GM19324 (cell line): Measurements from ENCODE around the gene EID3.
"Not testable (repeated sequence)": the region's sequence is repeated elsewhere in the genome, so short reads cannot be mapped to it uniquely, and the experiment has no call there.

Experiments
- ATAC-seq: cut with Tn5 transposase; IDR thresholded peaks from one replicate; pipeline ENCODE4 v1.9.1; 2021; ENCODE audit warnings: mild to moderate bottlenecking, moderate library complexity; ENCODE audit not compliant: unreplicated experiment, low FRiP score

The EID3 gene

DNA sequence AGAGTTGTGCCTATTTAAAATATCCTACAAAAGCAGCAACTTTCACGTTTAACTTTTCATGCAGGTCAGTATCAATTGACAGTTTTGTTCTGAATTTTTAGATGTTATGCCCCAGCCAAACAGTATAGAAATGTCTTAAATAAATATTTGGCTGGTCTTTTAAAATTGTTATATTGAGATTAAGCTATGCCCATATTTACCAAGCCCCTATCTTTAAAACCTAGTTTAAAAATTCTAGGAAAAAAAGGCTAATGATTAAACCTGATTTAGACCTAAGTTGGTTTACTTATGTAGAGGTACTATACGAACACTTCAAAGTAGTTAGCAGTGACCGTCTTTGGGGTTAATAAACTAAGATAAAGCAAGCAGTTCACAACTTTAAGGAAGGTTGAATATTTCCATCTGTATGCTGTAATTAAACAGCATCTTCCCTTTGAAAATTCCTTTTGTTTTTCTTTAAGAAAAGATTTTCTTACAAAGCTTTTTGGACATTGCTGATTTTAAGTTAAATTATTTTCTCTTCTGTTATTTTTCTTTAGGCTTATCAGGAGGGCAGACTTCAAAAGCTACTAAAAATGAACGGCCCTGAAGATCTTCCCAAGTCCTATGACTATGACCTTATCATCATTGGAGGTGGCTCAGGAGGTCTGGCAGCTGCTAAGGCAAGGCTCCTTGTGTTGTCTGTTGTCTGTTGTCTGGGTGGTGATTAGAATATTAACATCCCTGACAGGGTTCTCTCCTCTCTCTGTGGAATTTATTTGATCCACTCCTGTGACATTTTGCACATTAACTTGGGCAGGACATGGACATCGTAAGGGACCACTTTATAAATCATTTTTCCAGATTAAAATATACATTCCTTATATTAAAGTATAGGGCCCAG is 7.5 kb downstream of the EID3 start:
- no peak for ATAC-seq

DNA sequence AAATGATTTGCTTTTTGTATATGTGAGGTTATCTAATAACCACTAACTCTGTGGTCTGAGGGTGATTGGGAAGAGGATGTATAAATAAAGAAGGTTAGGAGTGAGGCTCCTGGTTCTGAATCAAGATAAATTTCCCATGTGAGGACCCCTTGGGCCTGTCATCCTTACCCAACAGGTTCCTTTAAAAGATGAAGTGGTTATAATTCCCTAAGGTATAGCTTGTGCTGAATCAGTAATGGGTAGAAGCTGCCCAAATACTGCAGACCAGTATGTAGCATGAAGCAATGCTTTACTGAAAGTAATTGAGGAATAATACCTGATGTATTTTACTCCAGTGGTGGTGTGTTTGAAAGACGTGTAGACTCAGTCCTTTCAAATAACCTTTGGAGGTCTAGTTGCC is 8.7 kb downstream of the EID3 start:
- no peak for ATAC-seq

DNA sequence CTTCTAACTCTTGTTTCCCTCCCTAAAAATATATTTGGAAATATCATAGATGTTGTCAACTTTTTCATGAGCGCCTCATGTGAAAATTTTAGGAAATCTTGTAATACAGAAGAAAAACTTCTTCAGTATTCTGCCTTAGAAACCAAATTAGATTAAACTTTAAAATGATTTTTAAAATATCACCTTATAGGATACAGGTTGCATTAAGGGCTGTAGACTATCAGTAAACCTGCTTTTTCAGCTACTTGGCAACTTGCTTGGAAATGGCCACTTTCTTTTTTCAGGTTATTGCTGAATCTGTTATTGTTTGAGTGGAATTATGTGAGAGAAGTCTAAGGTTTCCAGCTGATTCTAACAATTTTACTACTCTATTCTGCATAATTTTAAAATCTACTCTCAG is 9.1 kb downstream of the EID3 start:
- ATAC-seq: no peak

DNA sequence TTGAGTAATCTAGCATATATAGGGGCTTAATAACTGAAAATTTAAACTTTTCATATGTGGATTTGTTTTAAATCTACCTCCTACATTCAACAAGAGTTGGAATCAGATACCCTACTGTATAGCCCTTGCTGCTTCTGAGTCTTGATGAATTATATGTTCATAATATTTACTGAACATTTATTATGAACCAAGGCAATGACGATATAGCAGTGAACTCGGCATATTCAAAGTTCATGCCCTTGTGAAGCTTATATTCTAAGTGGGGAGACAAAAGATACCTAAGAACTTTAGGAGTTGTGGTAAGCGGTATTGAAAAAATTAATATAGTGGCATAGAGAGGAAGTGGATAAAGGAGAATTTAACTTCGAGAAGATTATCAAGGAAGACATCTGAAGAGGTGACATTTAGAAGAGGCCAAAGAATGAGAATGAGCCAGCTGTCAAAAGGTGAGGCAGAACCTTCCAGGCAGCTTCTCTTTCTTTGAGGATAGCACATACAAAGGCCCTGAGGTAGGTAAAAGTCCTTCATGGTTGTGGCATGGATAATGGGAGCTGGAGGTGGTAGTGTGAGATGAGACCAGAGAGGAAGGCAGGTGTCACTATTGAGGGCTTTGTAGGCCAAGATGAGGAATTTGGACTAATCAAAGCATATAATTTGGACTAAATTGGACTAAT is 10.2 kb downstream of the EID3 start:
- ATAC-seq: no peak

DNA sequence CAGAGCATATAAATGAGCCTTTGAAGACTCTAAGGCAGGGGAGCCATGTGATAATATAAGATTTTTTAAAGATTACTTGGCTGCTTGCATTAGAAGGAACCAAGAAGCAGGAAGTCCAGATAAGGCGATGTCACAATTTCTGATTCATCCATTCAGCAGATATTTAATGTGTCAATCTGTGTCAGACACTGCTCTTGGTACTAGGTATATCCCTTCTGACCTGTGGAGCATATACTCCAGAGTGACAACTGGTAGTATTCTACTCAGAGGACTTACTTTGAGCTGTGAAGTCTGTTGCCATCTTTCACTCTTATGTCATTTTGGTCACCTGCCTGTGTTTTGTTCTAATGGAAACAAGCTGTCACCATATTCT is 10.7 kb downstream of the EID3 start:
- ATAC-seq: no peak

DNA sequence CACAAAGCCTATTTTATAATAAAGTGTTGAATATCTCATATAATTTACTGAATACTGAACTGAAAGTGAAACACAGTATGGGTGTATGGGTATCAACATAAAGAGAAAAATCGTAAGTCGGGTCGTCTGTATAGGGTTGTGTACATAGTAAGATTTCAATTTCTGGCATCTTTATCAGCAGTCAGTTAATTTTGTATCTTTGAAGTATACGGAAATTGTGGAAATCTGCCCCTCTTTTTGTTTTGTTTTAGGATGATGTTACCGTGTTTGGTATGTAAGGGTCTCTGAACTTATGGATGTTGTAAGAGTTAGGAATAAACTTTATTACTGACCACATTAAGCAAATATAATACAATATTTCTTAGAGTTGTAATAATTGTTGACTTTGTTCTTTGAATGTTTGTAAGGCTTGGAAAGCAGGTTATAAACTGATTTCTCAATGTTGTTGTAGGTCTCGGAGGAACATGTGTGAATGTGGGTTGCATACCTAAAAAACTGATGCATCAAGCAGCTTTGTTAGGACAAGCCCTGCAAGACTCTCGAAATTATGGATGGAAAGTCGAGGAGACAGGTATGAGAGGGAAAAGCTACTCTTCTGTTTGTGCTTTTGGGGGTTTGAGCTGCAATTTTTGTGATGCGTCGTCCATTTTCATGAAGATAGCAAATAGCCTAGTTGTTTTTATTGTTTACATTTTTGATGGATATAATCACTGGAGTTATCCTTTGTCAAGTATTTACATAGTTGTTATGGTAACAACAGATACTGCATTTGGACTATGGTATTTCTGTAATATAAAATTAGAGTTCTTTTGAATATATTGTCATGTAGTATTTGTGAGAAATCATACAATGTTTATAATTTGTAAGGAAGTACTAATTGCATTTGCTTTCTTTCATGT is 12.0 kb downstream of the EID3 start:
- no peak for ATAC-seq

DNA sequence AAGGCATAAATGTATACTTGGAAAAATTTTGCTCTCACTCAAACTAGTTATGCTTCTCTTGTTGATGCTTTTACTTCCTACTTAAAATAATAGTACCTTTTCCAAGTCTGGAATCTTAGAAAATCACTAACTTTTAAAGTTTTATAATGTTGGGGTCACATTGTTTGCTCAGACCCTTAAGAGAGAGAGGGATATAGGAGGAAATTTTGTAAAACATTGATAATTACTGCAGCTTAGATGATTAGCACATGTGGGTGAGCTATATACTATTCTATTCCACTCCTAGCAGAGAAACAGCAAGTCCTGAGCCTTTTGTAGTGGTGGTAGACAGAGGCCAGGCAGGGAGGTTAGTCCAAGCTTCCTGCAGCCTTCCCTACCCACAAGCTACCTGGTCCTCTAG is 13.4 kb downstream of the EID3 start:
- ATAC-seq: no peak

DNA sequence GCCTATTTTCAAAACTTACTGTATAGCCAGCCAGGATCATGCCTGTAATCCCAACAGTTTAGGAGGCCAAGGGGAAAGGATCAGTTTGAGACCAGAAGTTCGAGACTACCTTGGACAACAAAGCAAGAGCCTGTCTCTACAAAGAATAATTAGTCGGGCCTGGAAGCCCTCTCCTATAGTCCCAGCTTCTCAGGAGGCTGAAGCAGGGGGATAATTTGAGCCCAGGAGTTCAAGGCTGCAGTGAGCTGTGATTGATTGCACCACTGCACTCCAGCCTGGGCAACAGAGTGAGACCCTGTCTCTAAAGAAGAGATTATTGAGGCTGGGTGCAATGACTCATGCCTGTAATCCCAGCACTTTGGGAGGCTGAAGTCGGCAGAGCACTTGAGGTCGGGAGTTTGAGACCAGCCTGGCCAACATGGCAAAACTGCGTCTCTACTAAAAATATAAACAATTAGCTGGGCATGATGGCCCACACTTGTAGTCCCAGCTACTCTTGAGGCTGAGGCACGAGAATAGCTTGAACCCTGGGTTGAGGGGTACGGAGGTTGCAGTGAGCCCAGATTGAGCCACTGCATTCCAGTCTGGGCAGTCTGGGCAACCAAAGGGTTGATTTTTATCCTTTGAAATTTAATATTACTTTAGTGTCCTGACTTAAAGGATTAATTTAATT is 14.1 kb downstream of the EID3 start:
- ATAC-seq: no peak

DNA sequence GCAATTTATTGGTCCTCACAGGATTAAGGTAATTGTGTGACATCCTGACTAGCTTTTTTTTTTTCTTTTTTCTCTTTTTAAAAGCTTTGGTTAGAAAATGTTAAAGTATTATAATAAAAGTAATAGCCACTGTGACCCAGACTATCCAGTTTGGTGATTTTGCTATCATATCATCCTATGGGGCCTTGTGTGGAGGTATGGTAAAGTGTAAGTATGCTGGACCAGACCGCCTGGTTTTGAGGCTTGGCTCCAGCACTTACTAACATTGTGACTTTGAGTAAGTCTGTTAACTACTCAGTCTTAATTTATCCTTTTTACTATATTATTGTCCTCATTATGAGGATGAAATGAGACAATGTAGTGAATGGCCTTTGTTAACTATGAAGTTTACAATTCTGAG is 15.5 kb downstream of the EID3 start:
- ATAC-seq: no peak

DNA sequence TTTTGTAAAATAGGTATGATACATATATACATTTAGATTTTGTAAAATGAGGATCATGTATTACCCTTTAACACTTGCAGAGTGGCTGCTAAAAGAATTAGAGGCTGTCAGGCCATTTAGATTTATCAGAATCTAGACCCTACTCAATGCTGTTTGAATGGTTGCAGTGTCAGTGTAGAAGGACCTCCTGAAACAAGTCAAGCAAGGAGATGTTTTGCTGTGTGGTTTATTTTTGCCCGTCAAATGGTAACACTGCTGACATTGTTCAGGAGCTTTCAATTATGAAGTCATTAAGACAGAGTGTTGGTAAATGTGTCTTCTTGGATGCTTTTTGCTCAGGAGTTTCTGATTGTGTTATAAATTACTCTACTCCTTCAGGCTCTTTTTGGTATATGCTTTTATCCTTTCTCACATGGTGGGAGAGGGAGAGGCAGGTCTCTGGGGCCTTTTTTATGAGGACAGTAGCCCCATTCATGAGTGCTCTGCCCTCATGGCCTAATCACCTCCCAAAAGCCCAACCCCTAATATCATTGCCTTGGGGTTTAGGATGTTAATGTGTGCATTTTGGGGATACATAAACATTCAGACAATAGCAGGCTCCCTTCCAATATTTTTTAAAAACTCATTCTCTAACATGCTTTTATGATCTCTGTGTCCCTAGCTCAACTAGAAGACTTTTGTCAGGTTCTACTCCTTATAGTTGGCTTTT is 16.5 kb downstream of the EID3 start:
- no peak for ATAC-seq

DNA sequence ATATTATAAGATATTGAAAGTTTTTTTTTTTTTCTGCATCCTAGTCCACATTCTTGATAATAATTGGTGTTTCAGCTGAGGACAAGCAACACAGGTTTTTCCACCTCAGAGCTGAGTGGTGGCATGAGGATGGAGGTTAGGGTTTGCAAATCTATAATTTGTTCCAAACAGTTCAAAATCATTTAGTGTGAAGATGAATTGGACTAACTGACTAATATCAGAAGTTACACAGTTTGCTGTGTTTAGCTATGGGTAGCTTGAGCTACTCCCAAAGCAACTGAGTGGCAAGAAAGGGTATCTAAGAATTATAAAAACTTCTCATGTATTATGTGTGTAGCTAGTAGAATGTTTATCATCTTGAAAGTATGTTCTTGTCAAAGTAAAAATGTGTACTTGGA is 17.1 kb downstream of the EID3 start:
- ATAC-seq: no peak

DNA sequence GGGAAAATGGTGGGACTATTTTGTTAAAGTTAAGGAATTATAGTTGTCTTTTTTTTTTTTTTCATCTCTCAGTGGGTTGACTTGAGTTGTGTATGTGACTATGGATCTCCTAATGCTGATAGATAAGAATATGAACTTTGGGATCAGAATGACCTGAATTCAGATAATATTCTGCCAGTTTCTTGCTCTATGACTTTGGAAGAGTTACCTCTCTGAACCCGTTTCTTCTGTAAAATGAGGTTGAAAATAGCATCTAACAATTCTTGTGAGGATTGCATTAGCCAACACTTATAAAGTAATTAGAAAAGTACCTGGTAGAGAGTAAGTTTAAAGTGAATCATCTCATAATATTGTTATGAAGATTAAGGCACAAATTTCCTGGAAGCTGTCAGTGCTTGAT is 18.4 kb downstream of the EID3 start:
- no peak for ATAC-seq

DNA sequence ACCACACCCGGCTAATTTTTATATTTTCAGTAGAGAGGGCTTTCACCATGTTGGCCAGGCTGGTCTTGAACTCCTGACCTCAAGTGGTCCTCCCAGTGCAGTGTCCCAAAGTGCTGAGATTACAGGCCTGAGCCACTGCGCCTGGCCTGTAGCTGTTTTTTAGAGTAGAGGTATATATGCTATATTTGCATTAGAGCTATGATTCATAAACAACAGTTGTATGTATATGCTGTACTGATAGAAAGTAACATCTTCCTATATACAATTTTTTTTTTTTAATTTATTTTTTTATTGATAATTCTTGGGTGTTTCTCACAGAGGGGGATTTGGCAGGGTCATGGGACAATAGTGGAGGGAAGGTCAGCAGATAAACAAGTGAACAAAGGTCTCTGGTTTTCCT is 19.0 kb downstream of the EID3 start:
- ATAC-seq: not testable (repeated sequence)

DNA sequence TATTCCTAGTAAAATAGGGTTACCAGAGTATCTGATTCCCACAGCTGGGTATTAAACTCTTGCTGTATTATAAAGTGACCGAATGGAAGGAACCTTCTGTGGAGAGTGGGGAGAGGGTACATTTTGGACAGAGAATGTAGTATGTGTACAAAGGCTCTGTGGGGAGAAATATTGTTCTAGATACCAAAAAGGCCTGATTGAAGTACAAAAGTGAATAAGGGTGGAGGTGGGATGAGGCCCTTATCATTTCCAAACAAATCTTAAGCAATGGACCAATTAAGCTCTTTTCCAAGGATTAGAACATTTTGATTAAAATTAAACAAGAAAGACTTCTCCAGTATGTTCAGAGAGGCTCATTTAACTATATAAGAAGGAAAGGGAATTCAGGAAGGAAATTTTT is 20.4 kb downstream of the EID3 start:
- no peak for ATAC-seq

DNA sequence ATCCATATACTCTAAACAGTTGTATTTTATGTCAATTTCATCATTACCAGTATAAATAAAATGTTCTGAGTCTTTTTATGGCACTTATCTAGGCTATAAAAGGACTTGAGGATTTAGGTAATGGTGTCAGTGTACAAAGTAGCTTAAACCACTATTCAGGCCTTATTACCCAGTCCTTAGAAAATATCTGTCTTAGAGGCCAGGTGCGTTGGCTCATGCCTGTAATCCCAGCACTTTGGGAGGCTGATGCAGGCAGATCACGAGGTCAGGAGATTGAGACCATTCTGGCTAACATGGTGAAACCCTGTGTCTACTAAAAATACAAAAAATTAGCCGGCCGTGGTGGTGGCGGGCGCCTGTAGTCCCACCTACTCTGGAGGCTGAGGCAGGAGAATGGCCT is 24.7 kb downstream of the EID3 start:
- ATAC-seq: not testable (repeated sequence)

DNA sequence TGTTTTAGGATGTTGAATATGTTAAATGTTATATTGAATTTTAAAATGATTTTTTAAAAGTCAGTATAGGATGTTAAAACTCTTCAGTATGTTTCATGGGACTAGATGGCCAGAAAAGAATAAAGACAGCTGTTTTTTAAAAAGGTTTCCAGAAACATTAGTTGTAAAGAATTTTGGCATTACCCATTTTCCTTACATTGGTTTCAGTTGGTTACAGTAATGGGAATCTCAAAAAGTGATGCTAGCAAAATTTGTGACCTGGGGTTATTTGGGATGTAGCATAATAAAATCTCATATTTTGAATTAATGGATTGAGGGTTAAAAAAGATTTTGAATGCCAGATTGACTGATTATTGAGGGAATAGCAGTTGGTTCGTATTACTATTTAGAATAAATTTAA is 25.3 kb downstream of the EID3 start:
- no peak for ATAC-seq

DNA sequence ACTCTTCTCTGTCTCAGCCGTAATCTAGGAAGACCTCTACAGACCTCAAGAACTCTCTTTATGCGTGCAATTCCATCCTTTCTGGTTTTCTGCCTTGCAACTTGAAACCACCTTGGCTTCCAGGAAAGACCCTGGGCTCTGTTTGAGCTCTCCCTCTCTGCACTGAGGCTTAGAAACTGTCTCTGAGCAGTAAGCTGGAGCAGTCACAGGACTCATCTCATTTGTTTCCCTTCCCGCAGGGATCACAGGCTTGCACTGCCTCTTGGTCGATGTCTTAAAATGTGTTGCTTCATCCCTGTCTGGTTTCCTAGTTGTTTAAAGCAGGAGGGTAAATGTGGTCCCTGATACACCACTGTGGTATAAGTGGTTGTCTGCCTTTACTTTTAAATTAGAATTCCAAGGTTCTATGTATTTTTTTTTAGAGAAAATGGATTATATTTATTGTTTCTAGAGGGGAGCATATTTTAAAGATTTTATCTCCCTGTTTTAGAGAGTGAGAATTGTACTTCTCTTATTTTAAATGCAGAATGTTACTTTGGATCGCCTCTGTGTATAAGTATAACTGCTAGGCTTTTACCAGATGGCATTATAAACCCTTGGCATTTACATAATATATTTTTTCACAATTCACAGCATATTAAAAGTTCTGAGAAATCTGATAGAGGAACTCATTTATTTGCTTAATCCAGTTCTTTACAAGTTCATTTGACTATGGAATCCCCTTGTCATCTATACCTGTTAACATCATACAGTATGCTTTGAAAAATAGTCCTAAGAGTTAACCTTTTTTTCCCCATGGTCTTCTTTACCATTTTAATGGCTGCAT is 26.4 kb downstream of the EID3 start:
- no peak for ATAC-seq

DNA sequence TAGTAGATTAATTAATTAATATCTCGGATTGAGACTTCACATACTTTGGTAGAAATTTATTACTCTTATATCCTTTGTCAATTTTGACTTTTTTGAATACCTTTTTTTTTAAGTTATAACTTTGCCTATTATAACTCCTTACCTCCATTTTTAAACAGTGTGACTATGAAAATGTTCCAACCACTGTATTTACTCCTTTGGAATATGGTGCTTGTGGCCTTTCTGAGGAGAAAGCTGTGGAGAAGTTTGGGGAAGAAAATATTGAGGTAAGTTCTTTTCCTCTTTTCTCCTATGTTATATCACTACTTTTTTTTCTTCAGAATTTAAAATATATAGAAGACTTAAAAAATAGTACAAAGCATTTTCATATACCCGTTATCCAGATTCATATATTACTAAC is 27.8 kb downstream of the EID3 start:
- ATAC-seq: no peak

DNA sequence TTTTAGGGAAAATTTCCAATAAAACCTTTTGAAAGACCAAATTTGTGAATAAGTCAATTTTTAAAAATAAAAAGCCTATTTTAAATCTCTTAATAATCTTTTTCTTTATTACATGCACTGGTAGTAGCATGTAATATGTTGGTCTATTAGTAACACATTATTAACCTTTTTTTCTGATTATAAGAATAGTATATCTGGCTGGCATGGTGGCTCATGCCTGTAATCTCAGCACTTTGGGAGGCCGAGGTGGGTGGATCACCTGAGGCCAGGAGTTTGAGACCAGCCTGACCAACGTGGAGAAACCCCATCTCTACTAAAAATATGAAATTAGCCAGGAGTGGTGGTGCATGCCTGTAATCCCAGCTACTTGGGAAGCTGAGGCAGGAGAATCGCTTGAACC is 28.7 kb downstream of the EID3 start:
- ATAC-seq: not testable (repeated sequence)
